Measurements from ENCODE around the gene MICU1.

DNA sequence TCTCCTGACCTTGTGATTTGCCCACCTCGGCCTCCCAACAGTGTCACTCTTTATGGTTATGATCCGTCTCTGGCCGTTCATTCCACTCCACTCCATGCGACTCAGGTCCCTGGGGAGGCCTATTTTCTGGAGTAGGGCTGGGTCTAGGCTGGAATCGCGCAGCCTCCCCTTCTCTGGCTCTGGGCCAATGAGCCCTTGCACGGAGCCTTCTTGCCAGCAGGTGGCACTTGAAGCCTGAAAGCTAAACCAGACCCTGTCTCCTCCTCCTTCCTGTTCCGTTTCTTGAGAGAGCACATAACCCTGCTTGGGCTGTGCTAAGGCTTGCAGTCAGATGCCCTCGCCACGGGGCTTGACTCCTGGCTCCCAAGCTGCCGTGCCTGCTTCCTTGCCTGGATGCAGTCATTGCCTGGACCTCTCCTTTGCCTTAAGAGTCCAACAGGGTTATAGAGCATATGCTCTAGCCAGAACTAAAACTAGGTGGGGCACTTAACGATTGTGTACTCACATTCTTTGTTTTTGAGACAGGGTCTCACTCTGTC lies 261.6 kb downstream of the MICU1 start:
- TF ChIP-seq CTCF (IDR thresholded peaks at IDR 0.05) = peak; percentile 91 to 95 (median 95)
- TF ChIP-seq POLR2A (IDR thresholded peaks at IDR 0.05) = no peak
